ENCODE results near the gene PRSS53.

DNA sequence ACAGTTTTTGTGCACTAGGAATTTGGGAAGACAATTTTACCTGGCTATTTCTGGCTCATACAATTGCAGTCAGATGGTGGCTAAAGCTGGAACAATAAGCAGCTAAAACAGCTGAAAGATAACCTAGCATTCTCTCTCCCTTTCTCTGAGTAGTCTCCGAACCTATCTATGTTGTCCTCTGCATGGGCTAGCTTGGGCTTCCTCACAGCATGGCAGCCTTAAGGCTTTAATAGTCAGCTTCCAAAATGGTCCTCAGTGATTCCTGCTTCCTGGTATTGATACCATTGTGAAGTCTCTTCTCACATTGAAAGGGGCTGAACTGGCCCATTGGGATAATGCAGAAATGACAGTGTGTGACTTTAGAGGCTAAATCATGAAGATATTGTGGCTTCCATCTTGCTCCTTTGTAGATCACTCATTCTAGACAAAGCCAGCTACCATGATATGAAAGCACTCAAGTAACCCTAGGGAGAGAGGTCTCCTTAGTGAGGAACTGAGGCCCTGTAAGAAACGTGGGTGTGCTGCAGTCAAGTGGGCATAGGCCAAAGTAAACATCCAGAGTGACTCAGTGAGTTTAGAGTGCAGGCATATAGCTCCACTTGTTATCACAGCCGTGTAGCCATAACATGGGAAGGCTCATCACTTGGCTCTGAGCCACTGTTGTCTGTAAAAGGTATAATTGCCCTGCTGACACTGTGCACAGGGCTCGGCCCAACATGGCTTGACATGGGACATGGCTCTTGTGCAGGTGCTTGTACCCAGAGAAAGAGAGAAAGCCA, 11.3 kb upstream of the PRSS53 start:
- no peak for TF ChIP-seq CHD2 (IDR thresholded peaks at IDR 0.05; ENCODE audit: low read length, partially characterized antibody)
- no peak for TF ChIP-seq FOXJ3 (CRISPR knock-in tag; IDR thresholded peaks at IDR 0.05)
- no peak for TF ChIP-seq TCF12 (IDR thresholded peaks at IDR 0.05)
- no peak for TF ChIP-seq EP300 (IDR thresholded peaks at IDR 0.05; ENCODE audit: borderline replicate concordance in 1 of 2, low read depth in 1 of 2, low read length in 1 of 2)
- no peak for TF ChIP-seq TAF1 (IDR thresholded peaks at IDR 0.05; ENCODE audit: borderline replicate concordance, low read depth, low read length)
- no peak for TF ChIP-seq ELF1 (IDR thresholded peaks at IDR 0.05)
- TF ChIP-seq POLR2AphosphoS5 (IDR thresholded peaks at IDR 0.05; ENCODE audit: low read depth, low read length) = no peak
- TF ChIP-seq, protein P1, sequence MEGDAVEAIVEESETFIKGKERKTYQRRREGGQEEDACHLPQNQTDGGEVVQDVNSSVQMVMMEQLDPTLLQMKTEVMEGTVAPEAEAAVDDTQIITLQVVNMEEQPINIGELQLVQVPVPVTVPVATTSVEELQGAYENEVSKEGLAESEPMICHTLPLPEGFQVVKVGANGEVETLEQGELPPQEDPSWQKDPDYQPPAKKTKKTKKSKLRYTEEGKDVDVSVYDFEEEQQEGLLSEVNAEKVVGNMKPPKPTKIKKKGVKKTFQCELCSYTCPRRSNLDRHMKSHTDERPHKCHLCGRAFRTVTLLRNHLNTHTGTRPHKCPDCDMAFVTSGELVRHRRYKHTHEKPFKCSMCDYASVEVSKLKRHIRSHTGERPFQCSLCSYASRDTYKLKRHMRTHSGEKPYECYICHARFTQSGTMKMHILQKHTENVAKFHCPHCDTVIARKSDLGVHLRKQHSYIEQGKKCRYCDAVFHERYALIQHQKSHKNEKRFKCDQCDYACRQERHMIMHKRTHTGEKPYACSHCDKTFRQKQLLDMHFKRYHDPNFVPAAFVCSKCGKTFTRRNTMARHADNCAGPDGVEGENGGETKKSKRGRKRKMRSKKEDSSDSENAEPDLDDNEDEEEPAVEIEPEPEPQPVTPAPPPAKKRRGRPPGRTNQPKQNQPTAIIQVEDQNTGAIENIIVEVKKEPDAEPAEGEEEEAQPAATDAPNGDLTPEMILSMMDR (IDR thresholded peaks at IDR 0.05) = no peak
- no peak for TF ChIP-seq SMC3 (IDR thresholded peaks at IDR 0.05; ENCODE audit: low read depth, low read length)
